Activated naive CD8-positive, alpha-beta T cell treated with anti-CD3 and anti-CD28 coated beads, Interleukin-2, amount 10 ng/mL, durations not matched to agents 7 days and 5 days (primary cell): Measurements from ENCODE around the gene LPO. TPM values are rescaled to one million over a fixed set of nuclear protein-coding genes. Genes with fewer than 3 reads are reported as not detected.
A peak's percentile ranks its signal among the peaks of the same experiment; 100 is the strongest.

ENCODE experiments used
- ATAC-seq: fragments of 150-1000 bp; cut with Tn5 transposase; one replicate; pipeline ENCODE4 v1.10.0; 2021; ENCODE audit warnings: low read depth, moderate library complexity
- POLR2A ChIA-PET: fragments of 350-600 bp; sonication (Branson Sonifier 250); formaldehyde crosslinking; loops from one replicate; lab custom pipeline; 2021; ENCODE audit warnings: antibody characterized with exemption; lab: Charles Lee
- DNase-seq: peaks from one replicate; pipeline ENCODE4 v3.0.0; 2021
- H3K27ac Mint-ChIP-seq: one replicate; pipeline ENCODE4 v1.8.0; 2022; ENCODE audit warnings: mild to moderate bottlenecking, mixed read lengths
- H3K27me3 Mint-ChIP-seq: one replicate; pipeline ENCODE4 v1.8.0; 2022; ENCODE audit warnings: mild to moderate bottlenecking, moderate library complexity, mixed read lengths
- H3K36me3 Mint-ChIP-seq: one replicate; pipeline ENCODE4 v1.8.0; 2021; ENCODE audit warnings: mild to moderate bottlenecking, mixed read lengths
- H3K4me1 Mint-ChIP-seq: one replicate; pipeline ENCODE4 v1.8.0; 2021; ENCODE audit warnings: mixed read lengths
- H3K4me3 Mint-ChIP-seq: one replicate; pipeline ENCODE4 v1.8.0; 2022; ENCODE audit warnings: mild to moderate bottlenecking, moderate library complexity, mixed read lengths
- H3K9me3 Mint-ChIP-seq: one replicate; pipeline ENCODE4 v1.8.0; 2021; ENCODE audit warnings: mixed read lengths
- total RNA-seq, 2 experiments: library from RNA; stranded (reverse); gene quantifications; one replicate each; pipeline ENCODE4 v1.2.3, GENCODE V29; 2021

Gene LPO
- total RNA-seq, 2 experiments from 2014 or later, result not detected

- ATAC-seq (no peak), DNase-seq (no peak)
- Mint-ChIP-seq H3K4me1 (peaks cover 1% of the 10 kb centered on the region), H3K36me3 (peaks cover 2% of the 10 kb centered on the region), H3K4me3 (no peak overlapping the region), H3K27ac (no peak overlapping the region), H3K27me3 (peaks cover 15% of the 10 kb centered on the region), H3K9me3 (no peaks in the 10 kb centered on the region)
- POLR2A ChIA-PET, result interaction anchor here (0.7 kb wide), 1 partner anchor 80 kb away, joined by 3 read pairs; no protein-coding TSS in a partner anchor
Measured at GRCh38 chr17:58301504-58302150, 63.2 kb downstream of the LPO start.

GRCh38 chr17:58302171-58302918 is 64.0 kb downstream of the LPO start:
- DNase-seq (no peak), ATAC-seq (no peak)
- no peak overlapping the region for H3K4me3 Mint-ChIP-seq
- POLR2A ChIA-PET, result interaction anchor here (1.3 to 2.7 kb wide), 2 partner anchors 25 to 49 kb away, joined by 4 to 9 read pairs; partner anchors contain the start of gene SUPT4H1
- H3K27ac Mint-ChIP-seq, result no peak overlapping the region
- peaks cover 1% of the 10 kb centered on the region for H3K4me1 Mint-ChIP-seq
- H3K9me3 Mint-ChIP-seq, result no peaks in the 10 kb centered on the region
- peaks cover 2% of the 10 kb centered on the region for H3K36me3 Mint-ChIP-seq
- peaks cover 15% of the 10 kb centered on the region for H3K27me3 Mint-ChIP-seq

- POLR2A ChIA-PET, result interaction anchor here (1.3 to 2.7 kb wide), 3 partner anchors 25 to 49 kb away, joined by 4 to 16 read pairs (median 9); partner anchors contain the start of gene SUPT4H1
- peaks cover 14% of the 10 kb centered on the region for H3K27me3 Mint-ChIP-seq
- peaks cover 2% of the 10 kb centered on the region for H3K36me3 Mint-ChIP-seq
- DNase-seq (no peak), ATAC-seq (no peak)
- H3K9me3 Mint-ChIP-seq, result no peaks in the 10 kb centered on the region
- H3K27ac Mint-ChIP-seq, result no peak overlapping the region
- no peak overlapping the region for H3K4me3 Mint-ChIP-seq
- peaks cover 1% of the 10 kb centered on the region for H3K4me1 Mint-ChIP-seq
Measured at GRCh38 chr17:58302919-58303585, 64.7 kb downstream of the LPO start.

DNA sequence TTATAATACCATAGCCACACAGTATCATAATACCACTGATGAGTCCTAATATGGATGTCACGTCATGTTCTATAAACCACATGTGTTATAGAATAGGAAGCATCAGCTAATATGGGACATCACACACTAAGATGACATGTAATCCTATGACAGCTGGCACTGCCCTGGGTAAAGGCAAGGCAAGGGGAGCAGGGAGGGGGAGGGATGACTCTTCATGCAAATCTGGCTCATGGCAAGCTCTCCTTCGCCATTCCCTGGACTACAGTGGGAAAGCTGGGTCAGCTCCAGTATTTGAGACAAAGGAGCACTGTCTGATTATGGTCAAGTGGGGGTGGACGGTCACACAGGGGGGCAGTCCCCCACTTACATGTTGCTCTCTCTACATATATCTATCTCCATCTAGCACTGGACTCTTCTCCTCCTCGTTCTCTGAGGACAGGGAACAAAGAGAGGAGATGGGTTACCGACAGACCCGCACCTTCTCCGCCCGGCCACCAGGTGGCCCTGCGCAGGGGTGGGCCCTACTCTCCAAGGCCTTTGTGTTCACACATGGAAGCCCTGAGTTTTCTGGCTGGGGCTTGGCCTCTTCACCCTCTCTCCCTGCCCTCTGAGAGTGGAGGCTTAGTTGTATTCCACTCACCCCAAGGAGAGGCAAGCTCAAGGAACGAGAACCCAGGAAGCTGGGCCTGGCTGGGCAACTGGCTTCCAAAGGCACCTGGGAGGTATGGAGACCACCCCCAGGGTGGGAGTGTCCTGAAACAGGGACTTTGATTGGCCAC is 65.8 kb downstream of the LPO start:
- H3K4me1 Mint-ChIP-seq, result peaks cover 1% of the 10 kb centered on the region

GRCh38 chr17:58304750-58305486 is 66.5 kb downstream of the LPO start:
- no peak for DNase-seq

More for the DNA sequence above, 65.8 kb downstream of the LPO start:
- no peak overlapping the region for H3K4me3 Mint-ChIP-seq
- peak; percentile 72 for DNase-seq
- ATAC-seq, result peak; percentile 79
- H3K27ac Mint-ChIP-seq, result no peak overlapping the region
- POLR2A ChIA-PET, result interaction anchor here (1.1 to 2.7 kb wide), 4 partner anchors 13 to 48 kb away, joined by 3 to 16 read pairs (median 8); partner anchors contain the start of genes SUPT4H1 and TSPOAP1
- H3K27me3 Mint-ChIP-seq, result peaks cover 5% of the 10 kb centered on the region
- no peaks in the 10 kb centered on the region for H3K9me3 Mint-ChIP-seq
- peaks cover 2% of the 10 kb centered on the region for H3K36me3 Mint-ChIP-seq

GRCh38 chr17:58305626-58306025 is 67.2 kb downstream of the LPO start:
- H3K4me1 Mint-ChIP-seq, result peaks cover 1% of the 10 kb centered on the region
- H3K27me3 Mint-ChIP-seq, result no peaks in the 10 kb centered on the region
- POLR2A ChIA-PET, result interaction anchor here (0.6 to 1.7 kb wide), 5 partner anchors 20 to 130 kb away, joined by 3 to 7 read pairs (median 5); partner anchors contain the start of gene RNF43
- H3K4me3 Mint-ChIP-seq, result no peak overlapping the region
- H3K27ac Mint-ChIP-seq, result no peak overlapping the region
- H3K9me3 Mint-ChIP-seq, result no peaks in the 10 kb centered on the region
- peaks cover 2% of the 10 kb centered on the region for H3K36me3 Mint-ChIP-seq
- no peak for DNase-seq
- no peak for ATAC-seq

More at GRCh38 chr17:58304750-58305486, 66.5 kb downstream of the LPO start:
- no peaks in the 10 kb centered on the region for H3K9me3 Mint-ChIP-seq
- no peaks in the 10 kb centered on the region for H3K27me3 Mint-ChIP-seq
- peaks cover 2% of the 10 kb centered on the region for H3K36me3 Mint-ChIP-seq
- no peak overlapping the region for H3K4me3 Mint-ChIP-seq
- no peak for ATAC-seq
- no peak overlapping the region for H3K27ac Mint-ChIP-seq
- POLR2A ChIA-PET, result interaction anchor here (0.7 to 2.7 kb wide), 9 partner anchors 12 to 113 kb away, joined by 3 to 16 read pairs (median 5); partner anchors contain the start of genes RNF43, SUPT4H1 and TSPOAP1
- peaks cover 1% of the 10 kb centered on the region for H3K4me1 Mint-ChIP-seq

DNA sequence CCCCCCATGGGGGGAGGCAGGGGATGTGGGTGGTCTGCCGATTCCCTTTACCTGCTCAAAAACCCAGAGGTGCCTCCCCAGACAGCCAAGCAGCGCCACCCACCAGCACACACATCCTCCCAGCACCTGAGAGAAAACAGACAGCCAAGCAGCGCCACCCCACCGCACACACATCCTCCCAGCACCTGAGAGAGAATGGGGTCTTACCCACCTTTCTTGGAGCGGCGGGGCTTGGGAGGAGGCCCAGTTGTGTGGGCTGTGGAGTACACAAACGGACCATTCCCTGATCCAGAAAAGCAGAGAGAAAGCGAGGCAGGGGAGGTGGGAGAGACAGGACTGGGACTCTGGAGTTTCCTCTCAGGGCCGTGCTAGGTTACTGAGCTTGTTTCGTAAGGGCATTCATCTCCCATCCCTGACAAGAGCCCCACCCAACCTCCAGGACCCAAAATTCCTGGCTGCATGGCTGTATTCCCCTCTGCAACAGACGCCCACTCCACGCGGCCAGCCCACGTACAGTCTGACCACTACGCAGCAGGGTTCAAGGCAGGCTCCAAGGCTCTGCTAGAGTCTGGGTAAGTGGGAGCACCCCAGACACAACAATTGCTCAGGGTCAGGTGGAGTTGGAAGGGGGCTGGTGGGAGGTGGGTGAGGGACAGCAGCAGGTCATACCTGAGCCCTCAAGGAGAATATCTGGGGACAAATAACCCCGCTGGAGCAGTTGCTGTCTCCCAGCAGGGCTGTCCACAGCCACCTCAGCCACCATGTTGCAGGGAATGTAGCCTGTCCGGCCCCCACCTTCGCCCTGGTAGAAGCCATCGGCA is 68.0 kb downstream of the LPO start:
- H3K27ac Mint-ChIP-seq, result no peak overlapping the region
- peaks cover 2% of the 10 kb centered on the region for H3K36me3 Mint-ChIP-seq
- DNase-seq (no peak), ATAC-seq (no peak)
- H3K4me3 Mint-ChIP-seq, result no peak overlapping the region
- no peaks in the 10 kb centered on the region for H3K27me3 Mint-ChIP-seq
- POLR2A ChIA-PET, result interaction anchor here (0.9 to 1.7 kb wide), 3 partner anchors 21 to 111 kb away, joined by 3 to 6 read pairs (median 5); partner anchors contain the start of gene RNF43
- peaks cover 1% of the 10 kb centered on the region for H3K4me1 Mint-ChIP-seq
- no peaks in the 10 kb centered on the region for H3K9me3 Mint-ChIP-seq

- POLR2A ChIA-PET, result interaction anchor here (0.7 to 1.2 kb wide), 3 partner anchors 20 to 44 kb away, joined by 3 to 6 read pairs (median 3); partner anchors contain the start of gene SUPT4H1
- peaks cover 1% of the 10 kb centered on the region for H3K4me1 Mint-ChIP-seq
- ATAC-seq, result no peak
- no peaks in the 10 kb centered on the region for H3K27me3 Mint-ChIP-seq
- peaks cover 3% of the 10 kb centered on the region for H3K36me3 Mint-ChIP-seq
- no peak overlapping the region for H3K4me3 Mint-ChIP-seq
- no peak for DNase-seq
- H3K27ac Mint-ChIP-seq, result no peak overlapping the region
- H3K9me3 Mint-ChIP-seq, result no peaks in the 10 kb centered on the region
Measured at GRCh38 chr17:58307468-58308172, 69.2 kb downstream of the LPO start.

DNA sequence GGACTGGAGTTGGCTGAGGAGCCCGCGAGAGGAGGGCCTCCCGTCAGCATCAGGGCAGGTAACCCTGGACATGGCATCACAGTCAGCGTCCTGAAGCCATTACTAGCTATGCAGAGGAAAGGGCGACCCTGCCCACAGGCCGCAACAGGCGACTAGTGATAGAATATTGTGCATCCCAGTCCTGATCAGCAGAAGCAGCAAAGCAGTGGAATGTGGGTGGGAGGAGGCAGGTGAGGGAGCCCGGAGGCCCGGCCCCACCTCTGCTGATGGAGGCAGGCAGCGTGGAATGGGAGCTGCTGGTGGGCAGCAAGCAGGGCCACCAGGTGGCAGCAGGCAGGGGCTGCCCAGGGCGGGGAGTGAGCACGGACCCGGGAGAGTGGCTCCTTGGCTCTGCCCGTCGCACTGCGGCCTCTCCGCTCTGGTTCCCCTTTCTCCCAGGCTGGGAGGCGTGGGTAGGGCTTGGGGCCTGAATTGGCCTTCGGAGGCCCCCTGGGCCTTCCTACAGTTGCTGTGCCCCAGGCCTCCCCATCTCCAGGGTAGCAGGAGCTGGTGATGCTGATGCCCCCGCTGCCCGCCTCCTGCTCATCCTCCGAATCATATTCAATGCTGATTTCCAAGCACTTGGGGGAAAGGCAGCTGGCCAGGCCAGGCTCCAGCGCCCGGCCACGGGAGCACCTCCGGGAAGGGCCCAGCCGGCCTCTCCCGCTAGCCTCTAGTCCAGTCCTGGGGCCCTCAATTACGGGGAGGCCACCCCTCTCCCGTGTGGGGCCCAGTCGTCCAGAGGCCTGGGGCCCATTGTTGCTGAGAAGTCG is 70.0 kb downstream of the LPO start:
- Mint-ChIP-seq H3K9me3 (no peaks in the 10 kb centered on the region), H3K27me3 (no peaks in the 10 kb centered on the region), H3K4me3 (no peak overlapping the region), H3K27ac (no peak overlapping the region), H3K36me3 (peaks cover 5% of the 10 kb centered on the region), H3K4me1 (peaks cover 1% of the 10 kb centered on the region)
- DNase-seq, result peak; percentile 32
- POLR2A ChIA-PET, result interaction anchor here (0.8 to 1.5 kb wide), 4 partner anchors 14 to 44 kb away, joined by 3 to 6 read pairs (median 4); partner anchors contain the start of gene SUPT4H1
- no peak for ATAC-seq
